ENCODE measurements around the gene PI4KA. TPM values are rescaled to one million over a fixed set of nuclear protein-coding genes. Genes with fewer than 3 reads are reported as not detected.
"Not testable (repeated sequence)": the region's sequence is repeated elsewhere in the genome, so short reads cannot be mapped to it uniquely, and the experiment has no call there.

PI4KA gene
- total RNA-seq, 1 experiment from 2014 or later = 65.8 TPM

- no CpG with 5 or more reads among the region's 7 CpGs for WGBS (ENCODE audit: extremely low coverage, insufficient read length, low lambda C conversion rate)
- DNase-seq; H4K8ac ChIP-seq (replicated peaks; ENCODE audit: insufficient read length, low read depth, low read length); H2BK12ac ChIP-seq (ENCODE audit: insufficient read length, low read depth, low read length); H3K56ac ChIP-seq (ENCODE audit: insufficient read length, low read depth, low read length); H2BK15ac ChIP-seq (ENCODE audit: low read depth, low read length); H2AFZ ChIP-seq (ENCODE audit: low read length); H2BK120ac ChIP-seq (ENCODE audit: low read depth, low read length, poor library complexity, severe bottlenecking); H3K79me2 ChIP-seq (ENCODE audit: insufficient read depth, low read length); H3K4me2 ChIP-seq (ENCODE audit: insufficient read depth, insufficient read length, low read length); H3K27me3 ChIP-seq (ENCODE audit: insufficient read depth, low read length); H3K79me1 ChIP-seq (ENCODE audit: insufficient read depth, low read depth, low read length, poor library complexity, severe bottlenecking); H3K27me3 Mint-ChIP-seq (ENCODE audit: low read depth); H3K4me3 Mint-ChIP-seq; H4K91ac ChIP-seq (ENCODE audit: insufficient read length, low read depth, low read length); H3K4ac ChIP-seq (ENCODE audit: low read depth, low read length); H2AK5ac ChIP-seq (ENCODE audit: insufficient read length, low read length); H4K5ac ChIP-seq (ENCODE audit: insufficient read length, low read depth, low read length); H3K9me3 Mint-ChIP-seq; H2BK5ac ChIP-seq (ENCODE audit: insufficient read length, low read length); H3K23me2 ChIP-seq (ENCODE audit: insufficient read length, low read depth, low read length, poor library complexity, severe bottlenecking); H3K14ac ChIP-seq (ENCODE audit: insufficient read depth, low read length); H3K36me3 Mint-ChIP-seq (ENCODE audit: insufficient read depth in 1 of 3, low read depth in 3 of 3); H3K9ac ChIP-seq (ENCODE audit: extremely low read depth, insufficient read length, low read length); H3K4me1 Mint-ChIP-seq; H3T11ph ChIP-seq (ENCODE audit: low read length); H3K4me1 ChIP-seq (ENCODE audit: insufficient read depth, low read length); H2BK20ac ChIP-seq (ENCODE audit: low read depth, low read length, poor library complexity, severe bottlenecking); H3K18ac ChIP-seq (ENCODE audit: insufficient read length, low read depth, low read length); H3K23ac ChIP-seq (ENCODE audit: insufficient read length, low read depth, low read length); H4K20me1 ChIP-seq (ENCODE audit: control insufficient read depth, insufficient read depth, insufficient read length); H3K27ac ChIP-seq (ENCODE audit: insufficient read length, low read depth, low read length); H3K27ac Mint-ChIP-seq; H3K9me3 ChIP-seq (ENCODE audit: control insufficient read depth, low read depth, low read length): not testable (repeated sequence)
Measured at GRCh38 chr22:20692926-20693325, 165.7 kb downstream of the PI4KA start.

- H3K14ac ChIP-seq (ENCODE audit: insufficient read depth, low read length); H3K4me2 ChIP-seq (ENCODE audit: insufficient read depth, insufficient read length, low read length); H2BK5ac ChIP-seq (ENCODE audit: insufficient read length, low read length); H2BK15ac ChIP-seq (ENCODE audit: low read depth, low read length); H4K5ac ChIP-seq (ENCODE audit: insufficient read length, low read depth, low read length); H2BK12ac ChIP-seq (ENCODE audit: insufficient read length, low read depth, low read length); H3K56ac ChIP-seq (ENCODE audit: insufficient read length, low read depth, low read length); H4K8ac ChIP-seq (replicated peaks; ENCODE audit: insufficient read length, low read depth, low read length); H3K79me1 ChIP-seq (ENCODE audit: insufficient read depth, low read depth, low read length, poor library complexity, severe bottlenecking); H3K18ac ChIP-seq (ENCODE audit: insufficient read length, low read depth, low read length); H3K4ac ChIP-seq (ENCODE audit: low read depth, low read length); DNase-seq; H3K79me2 ChIP-seq (ENCODE audit: insufficient read depth, low read length); H4K20me1 ChIP-seq (ENCODE audit: control insufficient read depth, insufficient read depth, insufficient read length); H3K36me3 Mint-ChIP-seq (ENCODE audit: insufficient read depth in 1 of 3, low read depth in 3 of 3); H2AFZ ChIP-seq (ENCODE audit: low read length); H3K27ac ChIP-seq (ENCODE audit: insufficient read length, low read depth, low read length); H3K23me2 ChIP-seq (ENCODE audit: insufficient read length, low read depth, low read length, poor library complexity, severe bottlenecking); H4K91ac ChIP-seq (ENCODE audit: insufficient read length, low read depth, low read length); H3K23ac ChIP-seq (ENCODE audit: insufficient read length, low read depth, low read length); H3K27me3 Mint-ChIP-seq (ENCODE audit: low read depth); H3K4me1 Mint-ChIP-seq; H3K4me1 ChIP-seq (ENCODE audit: insufficient read depth, low read length); H3K9me3 ChIP-seq (ENCODE audit: control insufficient read depth, low read depth, low read length); H3K27me3 ChIP-seq (ENCODE audit: insufficient read depth, low read length); H2BK20ac ChIP-seq (ENCODE audit: low read depth, low read length, poor library complexity, severe bottlenecking); H3K27ac Mint-ChIP-seq; H2BK120ac ChIP-seq (ENCODE audit: low read depth, low read length, poor library complexity, severe bottlenecking); H3K4me3 Mint-ChIP-seq; H3K9me3 Mint-ChIP-seq; H3T11ph ChIP-seq (ENCODE audit: low read length); H3K9ac ChIP-seq (ENCODE audit: extremely low read depth, insufficient read length, low read length); H2AK5ac ChIP-seq (ENCODE audit: insufficient read length, low read length): not testable (repeated sequence)
- no CpG with 5 or more reads among the region's 15 CpGs for WGBS (ENCODE audit: extremely low coverage, insufficient read length, low lambda C conversion rate)
Measured at GRCh38 chr22:20690586-20691317, 167.9 kb downstream of the PI4KA start.
